GM12878 (cell line): ENCODE data around the gene MAPRE3. TPM values are rescaled to one million over a fixed set of nuclear protein-coding genes. Genes with fewer than 3 reads are reported as not detected.

Experiments used
- ATF7 ChIP-seq: fragments of 450-650 bp; IDR thresholded peaks from 2 replicates; pipeline ENCODE4 v1.6.1; 2016; ENCODE audit warnings: low read depth, mild to moderate bottlenecking
- BHLHE40 ChIP-seq, 2 experiments: fragments of 450-650 bp in 1 of 2; IDR thresholded peaks; 2 replicates each; pipeline ENCODE4 v1.6.1; 2011 to 2017; ENCODE audit warnings: low read depth in 2 of 2, borderline replicate concordance in 1 of 2, improper control_type of control experiment in 1 of 2, low read length in 1 of 2, mild to moderate bottlenecking in 1 of 2
- EP300 ChIP-seq, 2 experiments: fragments of 150-350 bp in 1 of 2; IDR thresholded peaks; 2 replicates each; pipeline ENCODE4 v1.6.1; 2011 to 2012; ENCODE audit warnings: low read depth in 2 of 2, low read length in 2 of 2, borderline replicate concordance in 1 of 2, improper control_type of control experiment in 1 of 2, inconsistent platforms in 1 of 2; ENCODE audit not compliant: control insufficient read depth in 1 of 2
- FOXK2 ChIP-seq: fragments of 450-650 bp; IDR thresholded peaks from 2 replicates; pipeline ENCODE4 v1.6.1; 2017; ENCODE audit warnings: mild to moderate bottlenecking, moderate library complexity
- FOXM1 ChIP-seq: IDR thresholded peaks from 2 replicates; pipeline ENCODE4 v1.6.1; 2012; ENCODE audit warnings: low read depth, mild to moderate bottlenecking, inconsistent platforms, low read length, moderate library complexity
- GABPA ChIP-seq: IDR thresholded peaks from 2 replicates; pipeline ENCODE4 v1.6.1; 2014; ENCODE audit warnings: antibody characterized with exemption, low read depth, mild to moderate bottlenecking, inconsistent platforms
- HDAC2 ChIP-seq: fragments of 200-600 bp; sonication (generic); IDR thresholded peaks from 2 replicates; pipeline ENCODE4 v1.6.1; 2017
- KLF5 ChIP-seq: fragments of 450-650 bp; IDR thresholded peaks from 2 replicates; pipeline ENCODE4 v1.6.1; 2014; ENCODE audit warnings: mild to moderate bottlenecking; ENCODE audit not compliant: partially characterized antibody
- LARP7 ChIP-seq: fragments of 450-650 bp; IDR thresholded peaks from 2 replicates; pipeline ENCODE4 v1.6.1; 2017; ENCODE audit warnings: mild to moderate bottlenecking
- MAX ChIP-seq: IDR thresholded peaks from 2 replicates; pipeline ENCODE4 v1.6.1; 2012; ENCODE audit warnings: low read depth, low read length, improper control_type of control experiment
- NFIC ChIP-seq: IDR thresholded peaks from 2 replicates; pipeline ENCODE4 v1.6.1; 2012; ENCODE audit warnings: low read depth, mild to moderate bottlenecking, inconsistent platforms, low read length, moderate library complexity
- NKRF ChIP-seq: fragments of 450-650 bp; conservative IDR thresholded peaks from 2 replicates; pipeline ENCODE4 v1.6.1; 2017; ENCODE audit warnings: mild to moderate bottlenecking, moderate library complexity
- POLR2AphosphoS5 ChIP-seq: IDR thresholded peaks from 2 replicates; pipeline ENCODE4 v1.6.1; 2011; ENCODE audit warnings: mild to moderate bottlenecking, low read length, inconsistent platforms
- POU2F2 ChIP-seq: IDR thresholded peaks from 3 replicates; pipeline ENCODE4 v1.6.1; 2011; ENCODE audit warnings: low read depth, mild to moderate bottlenecking, low read length, borderline replicate concordance
- RELA ChIP-seq: fragments of 450-650 bp; IDR thresholded peaks from 2 replicates; pipeline ENCODE4 v1.8.0; 2014; ENCODE audit warnings: borderline replicate concordance; ENCODE audit not compliant: partially characterized antibody
- REST ChIP-seq: IDR thresholded peaks from 2 replicates; pipeline ENCODE4 v1.6.1; 2012; ENCODE audit warnings: mild to moderate bottlenecking, low read depth, low read length
- SMAD5 ChIP-seq: IDR thresholded peaks from 2 replicates; pipeline ENCODE4 v1.6.1; 2016; ENCODE audit warnings: antibody characterized with exemption, low read depth
- SREBF2 ChIP-seq: IDR thresholded peaks from 2 replicates; pipeline ENCODE4 v1.6.1; 2012; ENCODE audit warnings: mild to moderate bottlenecking, low read length
- TBL1XR1 ChIP-seq: IDR thresholded peaks from 2 replicates; pipeline ENCODE4 v1.6.1; 2012; ENCODE audit warnings: low read depth, low read length, improper control_type of control experiment
- USF1 ChIP-seq: IDR thresholded peaks from 2 replicates; pipeline ENCODE4 v1.6.1; 2011; ENCODE audit warnings: borderline replicate concordance, low read depth, mild to moderate bottlenecking, moderate library complexity, mixed read lengths, low read length; ENCODE audit not compliant: insufficient read depth; ENCODE audit errors: extremely low read length
- USF2 ChIP-seq: IDR thresholded peaks from 2 replicates; pipeline ENCODE4 v1.6.1; 2011; ENCODE audit warnings: low read depth, low read length, improper control_type of control experiment, borderline replicate concordance
- ZSCAN29 ChIP-seq: fragments of 450-650 bp; IDR thresholded peaks from 2 replicates; pipeline ENCODE4 v1.6.1; 2017; ENCODE audit warnings: mild to moderate bottlenecking, moderate library complexity
- polyA plus RNA-seq, 11 experiments: library from polyadenylated mRNA; depleted of rRNA in 4 of 11; unstranded in 6 of 11; stranded (reverse) in 5 of 11; fragments of >200 nt; fragmentation: Nextera tagmentation in 4 of 11; fragmentation: Illumina TruSeq in 1 of 11; extraction: Ambion mirVana in 4 of 11; extraction: Trizol in 1 of 11; gene quantifications; 1 replicate in 1 of 11; 2 replicates in 10 of 11; pipeline versions ENCODE4 v1.2.1 to v1.2.3, GENCODE V29; 2011 to 2016; ENCODE audit warnings: inconsistent platforms in 2 of 11, missing spikeins in 2 of 11, low read depth in 1 of 11
- total RNA-seq, 4 experiments: library from RNA; depleted of rRNA in 3 of 4; stranded (reverse); fragments of >200 nt in 3 of 4; fragmentation: Illumina TruSeq in 1 of 4; extraction: Trizol in 1 of 4; gene quantifications; 2 replicates each; pipeline versions ENCODE4 v1.2.1 to v1.2.3, GENCODE V29; 2013 to 2021

The MAPRE3 gene
- total and polyA plus RNA-seq, 10 of the 15 experiments (the other 5 are each of a cell fraction or from before 2014, with no cell fraction given): 0.03 to 1.3 (median 0.73) TPM; not detected in 1

- TF ChIP-seq USF1 (peak; percentile 29), NKRF (no peak; the same call in 1 of the 2 replicates), KLF5 (peak; percentile 15), ATF7 (peak; percentile 49; the same call in 1 of the 2 replicates), FOXM1 (no peak), FOXK2 (peak; percentile 64), ZSCAN29 (peak; percentile 95), GABPA (peak; percentile 67; the same call in 1 of the 2 replicates), EP300 (IDR thresholded peaks at IDR 0.05; ENCODE audit: borderline replicate concordance in 1 of 2, control insufficient read depth in 1 of 2, low read depth in 2 of 2, low read length in 2 of 2) (peak in 1 of 2 experiments; percentile 69; a peak in 1 of 4 replicates), SREBF2 (peak; percentile 91), NFIC (no peak), USF2 (no peak), HDAC2 (no peak), POLR2AphosphoS5 (0 out of 2 replicates have a peak, but pooled peaks have one; percentile 21), LARP7 (peak; percentile 39; the same call in 1 of the 2 replicates), RELA (peak; percentile 36), SMAD5 (0 out of 2 replicates have a peak, but pooled peaks have one; percentile 28), TBL1XR1 (peak; percentile 73), BHLHE40 (IDR thresholded peaks at IDR 0.05; ENCODE audit: borderline replicate concordance in 1 of 2, low read depth in 2 of 2, low read length in 1 of 2) (peak in 1 of 2 experiments; percentile 28; a peak in 1 of 4 replicates), REST (0 out of 2 replicates have a peak, but pooled peaks have one; percentile 2), POU2F2 (peak; percentile 79; the same call in 2 of the 3 replicates), MAX (no peak; the same call in none of the 2 replicates)
Observed at GRCh38 chr2:27050281-27050995, 80.0 kb downstream of the MAPRE3 start (continued).
